PC-3 (cell line): ENCODE data around the gene BRD4. TPM values are rescaled to one million over a fixed set of nuclear protein-coding genes. Genes with fewer than 3 reads are reported as not detected.

Experiments
- ATAC-seq: fragments of 200-7000 bp; cut with Tn5 transposase; 2 replicates; pipeline ENCODE4 v1.9.1; 2020; ENCODE audit warnings: mild to moderate bottlenecking, moderate library complexity
- BruUV-seq: library from RNA; stranded (reverse); fragments of 400-500 nt; replicated peaks from 2 replicates; lab custom pipeline; 2021; lab: Mats Ljungman, UMichigan
- CTCF ChIA-PET: fragments of 300-600 bp; sonication (Branson Sonifier 250); formaldehyde crosslinking; loops from one replicate; lab custom pipeline; 2022; ENCODE audit warnings: antibody characterized with exemption; lab: Charles Lee
- POLR2A ChIA-PET: fragments of 300-600 bp; sonication (Branson Sonifier 250); formaldehyde crosslinking; loops from one replicate; lab custom pipeline; 2022; ENCODE audit warnings: antibody characterized with exemption; ENCODE audit not compliant: unreplicated experiment; lab: Charles Lee
- DNase-seq: peaks from one replicate; pipeline ENCODE4 v3.0.0-alpha.2; 2015
- H2AFZ ChIP-seq: fragments of 300-600 bp; sonication (generic); 2 replicates; pipeline ENCODE4 v1.6.0; 2016; ENCODE audit warnings: antibody characterized with exemption, low read length
- H3F3A ChIP-seq: fragments of 300-600 bp; sonication (generic); one replicate; pipeline ENCODE4 v1.6.0; 2017; ENCODE audit warnings: antibody characterized with exemption, low read length, control low read depth, mild to moderate bottlenecking; ENCODE audit not compliant: unreplicated experiment
- H3K27ac ChIP-seq: fragments of 300-600 bp; sonication (generic); 2 replicates; pipeline ENCODE4 v1.5.1; 2016; ENCODE audit warnings: mild to moderate bottlenecking, low read length
- H3K27me3 ChIP-seq: fragments of 300-600 bp; sonication (generic); 2 replicates; pipeline ENCODE4 v1.6.1; 2016; ENCODE audit warnings: low read length, mixed read lengths
- H3K36me3 ChIP-seq: fragments of 300-600 bp; sonication (generic); 2 replicates; pipeline ENCODE4 v1.6.1; 2016; ENCODE audit warnings: low read depth, mixed run types, low read length, mixed read lengths
- H3K4me1 ChIP-seq: fragments of 300-600 bp; sonication (generic); 2 replicates; pipeline ENCODE4 v1.5.1; 2016; ENCODE audit warnings: low read length; ENCODE audit not compliant: insufficient read depth
- H3K4me2 ChIP-seq: fragments of 300-600 bp; sonication (generic); 2 replicates; pipeline ENCODE4 v1.6.0; 2016; ENCODE audit warnings: low read length
- H3K4me3 ChIP-seq: fragments of 300-600 bp; sonication (generic); 2 replicates; pipeline ENCODE4 v1.5.1; 2016; ENCODE audit warnings: mild to moderate bottlenecking, low read length, mixed read lengths
- H3K79me2 ChIP-seq: fragments of 300-600 bp; sonication (generic); 2 replicates; pipeline ENCODE4 v1.6.1; 2017; ENCODE audit warnings: low read length, mixed read lengths
- H3K9ac ChIP-seq: fragments of 300-600 bp; sonication (generic); 2 replicates; pipeline ENCODE4 v1.6.0; 2016; ENCODE audit warnings: mild to moderate bottlenecking, low read length
- H3K9me2 ChIP-seq: fragments of 300-600 bp; sonication (generic); replicated peaks from 2 replicates; pipeline ENCODE4 v1.6.1; 2016; ENCODE audit warnings: mixed run types, low read length, mixed read lengths
- H3K9me3 ChIP-seq: fragments of 300-600 bp; sonication (generic); 2 replicates; pipeline ENCODE4 v1.6.1; 2016; ENCODE audit warnings: low read length, mixed read lengths
- H4K20me1 ChIP-seq: fragments of 300-600 bp; sonication (generic); 2 replicates; pipeline ENCODE4 v1.6.1; 2016; ENCODE audit warnings: low read length, mixed read lengths
- CTCF ChIP-seq: fragments of 300-600 bp; sonication (generic); conservative IDR thresholded peaks from 2 replicates; pipeline ENCODE4 v1.5.1; 2017; ENCODE audit warnings: antibody characterized with exemption, low read depth, mild to moderate bottlenecking, low read length
- EZH2 ChIP-seq: fragments of 300-600 bp; sonication (generic); IDR thresholded peaks from one replicate; pipeline ENCODE4 v1.6.1; 2017; ENCODE audit warnings: antibody characterized with exemption, mild to moderate bottlenecking, low read length; ENCODE audit not compliant: unreplicated experiment
- EZH2phosphoT487 ChIP-seq: fragments of 300-600 bp; sonication (generic); IDR thresholded peaks from 2 replicates; pipeline ENCODE4 v1.6.1; 2018; ENCODE audit warnings: mild to moderate bottlenecking, antibody characterized with exemption, low read length, borderline replicate concordance
- intact Hi-C: fragments of 100-400 bp; cut with micrococcal nuclease; formaldehyde crosslinking; loops from 2 replicates; pipeline ENCODE4 v1.9.0; 2023
- total RNA-seq: library from RNA; depleted of rRNA; stranded (reverse); fragments of >200 nt; gene quantifications from 2 replicates; pipeline ENCODE4 v1.2.3, GENCODE V29; 2014

BRD4 gene
- total RNA-seq, 1 experiment from 2014 or later: 20.9 TPM

- TF ChIP-seq EZH2phosphoT487 (no peak), CTCF (no peak)
- Histone ChIP-seq H2AFZ (no peak overlapping the region), H3K4me2 (no peak overlapping the region), H3K4me3 (no peak overlapping the region), H3K9ac (no peak overlapping the region), H3F3A (no peaks in the 10 kb centered on the region), H3K79me2 (peaks cover 100% of the 10 kb centered on the region), H3K4me1 (peaks cover 31% of the 10 kb centered on the region), H3K27me3 (no peaks in the 10 kb centered on the region), H3K9me2 (no peaks in the 10 kb centered on the region), H3K36me3 (peaks cover 3% of the 10 kb centered on the region; the same call in 1 of the 2 replicates), H3K27ac (no peak overlapping the region), H3K9me3 (no peaks in the 10 kb centered on the region), H4K20me1 (peaks cover 87% of the 10 kb centered on the region)
- no TSS peak for BruUV-seq
- intact Hi-C loops: no loop called here
- ChIA-PET POLR2A (no interaction called here), CTCF (no interaction called here)
- DNase-seq (no peak), ATAC-seq (no peak)
Measured at GRCh38 chr19:15279326-15279904, 52.9 kb downstream of the BRD4 start.

GRCh38 chr19:15276620-15277215 is 55.6 kb downstream of the BRD4 start:
- no TSS peak for BruUV-seq
- TF ChIP-seq EZH2 (no peak), EZH2phosphoT487 (no peak), CTCF (no peak)
- H3K4me2 ChIP-seq: no peak overlapping the region
- peaks cover 84% of the 10 kb centered on the region for H4K20me1 ChIP-seq
- DNase-seq (no peak), ATAC-seq (no peak)
- intact Hi-C loops: no loop called here
- no peaks in the 10 kb centered on the region for H3F3A ChIP-seq
- H3K27me3 ChIP-seq: no peaks in the 10 kb centered on the region
- peaks cover 100% of the 10 kb centered on the region for H3K79me2 ChIP-seq
- H3K9me3 ChIP-seq: no peaks in the 10 kb centered on the region
- CTCF ChIA-PET: no interaction called here
- H3K36me3 ChIP-seq: peaks cover 19% of the 10 kb centered on the region; the same call in 1 of the 2 replicates
- no peak overlapping the region for H3K4me3 ChIP-seq
- peaks cover 17% of the 10 kb centered on the region for H3K4me1 ChIP-seq
- no peak overlapping the region for H2AFZ ChIP-seq
- H3K27ac ChIP-seq: no peak overlapping the region
- H3K9ac ChIP-seq: no peak overlapping the region
- no peaks in the 10 kb centered on the region for H3K9me2 ChIP-seq
- POLR2A ChIA-PET: interaction anchor here (0.6 kb wide), 1 partner anchor 56 kb away, joined by 3 read pairs; the partner anchor contains the start of gene BRD4

- POLR2A ChIA-PET: no interaction called here
- Histone ChIP-seq H3K4me1 (no peaks in the 10 kb centered on the region), H3K27me3 (no peaks in the 10 kb centered on the region), H3K4me3 (no peak overlapping the region), H3K9ac (no peak overlapping the region), H3K9me2 (no peaks in the 10 kb centered on the region), H3K9me3 (no peaks in the 10 kb centered on the region), H3K79me2 (peaks cover 100% of the 10 kb centered on the region), H3F3A (no peaks in the 10 kb centered on the region), H4K20me1 (peaks cover 83% of the 10 kb centered on the region), H3K27ac (no peak overlapping the region), H3K4me2 (no peak overlapping the region), H2AFZ (no peak overlapping the region), H3K36me3 (peaks cover 34% of the 10 kb centered on the region; the same call in 1 of the 2 replicates)
- TF ChIP-seq EZH2phosphoT487: no peak
- TF ChIP-seq CTCF: no peak
- TF ChIP-seq EZH2: no peak
- ATAC-seq: no peak
- no peak for DNase-seq
- CTCF ChIA-PET: no interaction called here
- intact Hi-C loops: no loop called here
- no TSS peak for BruUV-seq
Measured at GRCh38 chr19:15274477-15274876, 57.9 kb downstream of the BRD4 start.
